ENCODE measurements around the gene HOXD3. TPM values are rescaled to one million over a fixed set of nuclear protein-coding genes. Genes with fewer than 3 reads are reported as not detected.
A peak's percentile ranks its signal among the peaks of the same experiment; 100 is the strongest.

HOXD3 gene
- total RNA-seq, 1 experiment from 2014 or later = 1.5 TPM

GRCh38 chr2:176139661-176140512 lies 17.2 kb upstream of the HOXD3 start:
- DNase-seq = peak; percentile 73
- H3K4me3 ChIP-seq = peak overlapping the region; percentile 66
- no peaks in the 10 kb centered on the region for H3K27me3 ChIP-seq
- no peaks in the 10 kb centered on the region for H3K9me3 ChIP-seq
- H3K36me3 ChIP-seq = no peaks in the 10 kb centered on the region; the same call in 1 of the 2 replicates

DNA sequence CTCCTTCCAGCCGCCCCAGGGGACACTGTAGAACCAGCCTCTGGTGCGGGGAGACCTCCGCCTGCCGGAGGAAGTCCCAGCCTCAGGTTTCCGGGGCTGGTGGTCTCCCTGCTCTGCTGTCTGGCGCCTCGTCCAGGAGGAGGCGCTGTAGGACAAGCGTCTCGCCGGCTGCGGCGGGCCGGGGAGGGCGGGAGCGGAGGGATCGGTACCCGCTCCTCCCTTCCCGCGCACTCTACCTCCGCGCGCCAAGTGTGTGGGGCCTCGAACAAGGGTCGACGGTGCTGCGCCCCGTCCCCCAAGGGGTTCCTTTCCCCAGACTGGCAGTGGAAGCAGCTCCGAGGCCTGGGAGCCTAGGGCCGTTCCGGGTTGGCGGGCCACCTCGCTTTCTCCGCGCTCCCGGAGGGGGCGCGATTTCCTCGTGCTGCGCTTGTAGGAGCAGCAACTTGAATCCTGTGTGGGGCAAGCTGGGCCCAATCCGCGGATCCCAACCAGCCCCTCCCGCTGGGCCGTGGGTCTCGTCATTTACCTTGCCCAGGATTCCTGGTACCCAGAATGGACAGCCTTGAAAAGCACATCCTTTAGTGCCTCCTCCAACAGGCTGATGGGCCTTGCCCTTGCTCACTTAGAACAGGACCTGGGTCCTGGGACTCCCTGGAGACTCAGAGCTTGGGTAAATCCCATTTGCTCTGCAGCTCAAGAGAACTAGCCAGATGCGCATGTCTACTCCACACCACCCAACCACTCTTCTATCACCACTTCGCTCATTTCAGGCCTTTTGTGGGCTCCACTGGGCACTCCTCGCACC lies 16.4 kb upstream of the HOXD3 start:
- Histone ChIP-seq H3K27me3 (no peaks in the 10 kb centered on the region), H3K9me3 (no peaks in the 10 kb centered on the region), H3K4me3 (peak overlapping the region; percentile 66), H3K36me3 (no peaks in the 10 kb centered on the region; the same call in 1 of the 2 replicates)
- peak; percentile 83 for DNase-seq

DNA sequence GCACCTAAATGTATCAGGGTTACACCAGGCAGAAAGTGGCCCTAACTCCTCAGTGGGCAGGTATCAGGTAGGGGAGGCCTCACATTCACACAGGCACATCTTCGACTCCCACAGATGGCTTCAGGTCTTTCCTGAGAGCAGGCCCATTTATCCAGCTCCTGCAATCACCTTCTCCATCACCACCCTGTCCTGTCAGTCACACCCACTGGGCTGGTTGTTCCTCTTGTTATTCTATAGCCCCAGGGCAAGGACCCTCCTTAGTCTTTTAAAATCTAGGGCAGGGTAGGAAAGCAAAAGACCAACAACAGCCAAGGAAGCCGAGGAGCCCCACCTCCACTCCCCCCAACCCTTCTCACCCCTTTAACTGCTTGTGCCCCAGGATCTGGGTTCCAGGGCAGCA lies 14.8 kb upstream of the HOXD3 start:
- Histone ChIP-seq H3K4me3 (no peak overlapping the region), H3K9me3 (no peaks in the 10 kb centered on the region), H3K36me3 (no peaks in the 10 kb centered on the region; the same call in 1 of the 2 replicates), H3K27me3 (no peaks in the 10 kb centered on the region)
- DNase-seq = no peak

DNA sequence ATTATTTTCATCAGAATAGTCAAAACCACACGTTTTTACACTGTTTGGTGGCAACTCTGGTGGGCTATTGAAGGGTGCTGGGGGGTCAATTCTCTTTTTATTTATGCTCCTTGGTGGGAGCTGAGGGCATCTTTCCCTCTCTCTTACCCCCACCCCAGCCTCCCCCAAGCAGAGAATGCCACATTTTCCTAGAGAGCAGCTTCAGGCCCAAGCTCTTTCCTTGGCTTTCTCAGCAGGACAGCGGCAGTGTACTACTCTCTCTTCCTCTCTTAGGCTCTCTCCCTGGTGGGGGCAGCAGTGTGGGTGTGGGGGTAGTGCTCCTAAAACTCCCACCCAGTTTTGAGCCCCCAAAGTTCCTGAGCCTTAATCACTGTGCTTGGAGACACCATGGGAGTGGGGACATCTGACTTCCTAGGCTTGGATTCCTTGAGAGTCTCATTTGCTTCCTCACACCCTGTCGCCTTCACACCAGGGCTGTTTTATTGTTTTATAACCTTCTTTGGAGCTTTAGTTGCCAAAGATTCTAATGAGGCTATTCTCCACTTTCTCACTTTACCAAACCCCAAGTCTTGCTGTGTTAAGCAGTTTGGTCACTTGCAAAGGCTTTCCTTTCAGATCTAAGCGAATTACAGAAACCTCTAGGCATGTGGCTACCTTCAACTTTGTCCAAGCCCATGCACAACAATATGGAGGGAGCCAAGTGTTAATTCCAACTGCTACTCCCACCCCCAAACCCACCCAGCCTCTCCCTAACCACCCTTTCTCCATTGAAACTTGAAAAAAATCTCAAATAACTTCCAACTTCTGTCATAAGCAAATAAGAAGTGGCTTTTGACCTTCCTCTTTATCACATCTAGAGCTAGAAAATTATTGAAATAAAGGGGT lies 11.8 kb upstream of the HOXD3 start:
- DNase-seq = no peak
- Histone ChIP-seq H3K9me3 (no peaks in the 10 kb centered on the region), H3K27me3 (no peaks in the 10 kb centered on the region), H3K36me3 (no peaks in the 10 kb centered on the region; the same call in 1 of the 2 replicates), H3K4me3 (no peak overlapping the region)

- Histone ChIP-seq H3K27me3 (no peaks in the 10 kb centered on the region), H3K9me3 (no peaks in the 10 kb centered on the region), H3K4me3 (no peak overlapping the region), H3K36me3 (no peaks in the 10 kb centered on the region; the same call in 1 of the 2 replicates)
- DNase-seq = no peak
Measured at GRCh38 chr2:176146101-176146500, 11.0 kb upstream of the HOXD3 start.

- no peak overlapping the region for H3K4me3 ChIP-seq
- H3K9me3 ChIP-seq = no peaks in the 10 kb centered on the region
- H3K27me3 ChIP-seq = no peaks in the 10 kb centered on the region
- DNase-seq = no peak
- H3K36me3 ChIP-seq = no peaks in the 10 kb centered on the region
Measured at GRCh38 chr2:176146645-176147044, 10.5 kb upstream of the HOXD3 start.

DNA sequence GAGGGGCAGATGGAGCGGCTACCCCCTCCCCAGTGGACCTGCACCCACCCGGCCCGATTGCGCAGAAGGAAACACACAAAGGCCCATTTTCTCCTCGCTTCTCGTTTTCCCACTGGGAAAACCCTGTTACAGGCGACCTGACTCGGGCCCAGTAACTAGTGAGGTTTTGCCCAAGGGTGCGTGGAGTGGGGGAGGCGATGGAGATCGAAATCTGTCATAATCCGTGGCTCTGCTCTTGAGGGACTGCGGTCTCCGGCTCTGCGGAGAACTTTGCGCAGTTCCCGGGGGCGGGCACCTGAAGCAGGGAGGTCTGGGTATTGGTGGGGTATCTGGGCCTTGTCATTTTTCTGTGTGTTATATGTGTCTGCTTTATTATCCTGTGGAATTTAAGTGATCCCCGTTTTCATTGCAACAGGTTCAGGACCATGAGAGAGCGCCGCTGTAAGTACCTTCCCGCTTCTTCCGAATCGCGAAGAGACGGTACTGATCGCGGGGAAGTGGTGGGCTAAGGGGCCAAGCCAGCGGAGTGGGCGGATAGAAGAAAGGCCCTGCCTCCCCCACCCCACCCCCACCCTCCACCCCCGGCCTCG lies 9.8 kb upstream of the HOXD3 start:
- Histone ChIP-seq H3K36me3 (no peaks in the 10 kb centered on the region), H3K9me3 (no peaks in the 10 kb centered on the region), H3K27me3 (no peaks in the 10 kb centered on the region), H3K4me3 (no peak overlapping the region)
- DNase-seq = no peak

GRCh38 chr2:176147800-176148496 lies 9.2 kb upstream of the HOXD3 start:
- no peak overlapping the region for H3K4me3 ChIP-seq
- no peaks in the 10 kb centered on the region for H3K36me3 ChIP-seq
- H3K27me3 ChIP-seq = no peaks in the 10 kb centered on the region
- DNase-seq = no peak
- H3K9me3 ChIP-seq = no peaks in the 10 kb centered on the region

- H3K36me3 ChIP-seq = no peaks in the 10 kb centered on the region
- H3K9me3 ChIP-seq = no peaks in the 10 kb centered on the region
- DNase-seq = no peak
- no peak overlapping the region for H3K4me3 ChIP-seq
- no peaks in the 10 kb centered on the region for H3K27me3 ChIP-seq
Measured at GRCh38 chr2:176148751-176149421, 8.2 kb upstream of the HOXD3 start.

- no peak for DNase-seq
- no peaks in the 10 kb centered on the region for H3K36me3 ChIP-seq
- no peaks in the 10 kb centered on the region for H3K9me3 ChIP-seq
- no peaks in the 10 kb centered on the region for H3K27me3 ChIP-seq
- H3K4me3 ChIP-seq = no peak overlapping the region
Measured at GRCh38 chr2:176149481-176149938, 7.6 kb upstream of the HOXD3 start.

DNA sequence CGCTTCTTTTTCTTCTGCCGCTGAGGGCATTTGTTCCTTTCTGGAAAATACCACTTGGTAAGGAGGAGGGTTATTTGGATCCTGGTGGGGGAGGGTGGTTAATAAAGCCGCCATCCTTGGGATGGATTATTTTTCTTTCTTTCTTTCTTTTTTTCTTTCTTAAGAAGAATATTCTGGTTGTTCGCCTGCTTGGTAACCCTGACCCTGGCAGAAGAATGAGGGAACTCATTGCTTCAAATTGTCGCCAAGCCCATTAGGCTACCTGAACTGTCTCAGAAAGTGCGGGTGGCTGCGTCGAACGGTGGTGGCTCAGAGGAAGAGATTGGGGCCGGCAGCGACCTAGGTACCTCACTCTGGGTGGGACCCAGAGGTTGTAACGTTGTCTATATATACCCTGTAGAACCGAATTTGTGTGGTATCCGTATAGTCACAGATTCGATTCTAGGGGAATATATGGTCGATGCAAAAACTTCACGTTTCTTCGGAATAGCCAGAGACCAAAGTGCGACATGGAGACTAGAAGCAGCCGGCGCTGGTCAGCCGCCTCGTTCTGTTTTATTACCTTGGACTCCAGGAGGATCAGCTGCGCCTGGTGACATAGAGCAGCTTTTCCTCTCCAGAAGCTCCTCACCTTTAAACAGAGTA lies 7.0 kb upstream of the HOXD3 start:
- no peaks in the 10 kb centered on the region; the same call in 1 of the 2 replicates for H3K9me3 ChIP-seq
- H3K36me3 ChIP-seq = no peaks in the 10 kb centered on the region
- no peak for DNase-seq
- no peak overlapping the region for H3K4me3 ChIP-seq
- no peaks in the 10 kb centered on the region for H3K27me3 ChIP-seq

GRCh38 chr2:176150584-176151441 lies 6.3 kb upstream of the HOXD3 start:
- Histone ChIP-seq H3K36me3 (no peaks in the 10 kb centered on the region), H3K9me3 (no peaks in the 10 kb centered on the region; the same call in 1 of the 2 replicates), H3K4me3 (no peak overlapping the region), H3K27me3 (no peaks in the 10 kb centered on the region)
- DNase-seq = no peak

GRCh38 chr2:176151442-176152287 lies 5.4 kb upstream of the HOXD3 start, which contains the start of gene HOXD4:
HOXD4 (plus strand) TSS chr2:176151550; CDS start chr2:176151634, 84 bp downstream.
- Histone ChIP-seq H3K4me3 (no peak within 1 kb of the TSS), H3K27me3 (no peaks in the 10 kb centered on the region), H3K9me3 (no peaks in the 10 kb centered on the region; the same call in 1 of the 2 replicates), H3K36me3 (no peaks in the 10 kb centered on the region)
- DNase-seq = no peak

Data from MG63 (cell line).